DND-41 (cell line): ENCODE measurements around the gene ZNF214.

Experiments used
- CTCF ChIP-seq: IDR thresholded peaks from 2 replicates; pipeline ENCODE4 v1.5.1; 2012; ENCODE audit warnings: borderline replicate concordance, low read length, moderate library complexity, mild to moderate bottlenecking; ENCODE audit not compliant: poor library complexity, severe bottlenecking; ENCODE audit errors: extremely low read depth
- EZH2 ChIP-seq: IDR thresholded peaks from 3 replicates; pipeline ENCODE4 v1.6.1; 2012; ENCODE audit warnings: borderline replicate concordance, low read depth, mild to moderate bottlenecking, moderate library complexity, low read length, inconsistent platforms; ENCODE audit not compliant: severe bottlenecking

GRCh38 chr11:6995703-6996102 lies 24.4 kb downstream of the ZNF214 start:
- TF ChIP-seq CTCF, result no peak
- TF ChIP-seq EZH2, result no peak
